ENCODE data around the gene TBRG4.
A peak's percentile ranks its signal among the peaks of the same experiment; 100 is the strongest.
"Not testable (repeated sequence)": the region's sequence is repeated elsewhere in the genome, so short reads cannot be mapped to it uniquely, and the experiment has no call there.

The TBRG4 gene

DNA sequence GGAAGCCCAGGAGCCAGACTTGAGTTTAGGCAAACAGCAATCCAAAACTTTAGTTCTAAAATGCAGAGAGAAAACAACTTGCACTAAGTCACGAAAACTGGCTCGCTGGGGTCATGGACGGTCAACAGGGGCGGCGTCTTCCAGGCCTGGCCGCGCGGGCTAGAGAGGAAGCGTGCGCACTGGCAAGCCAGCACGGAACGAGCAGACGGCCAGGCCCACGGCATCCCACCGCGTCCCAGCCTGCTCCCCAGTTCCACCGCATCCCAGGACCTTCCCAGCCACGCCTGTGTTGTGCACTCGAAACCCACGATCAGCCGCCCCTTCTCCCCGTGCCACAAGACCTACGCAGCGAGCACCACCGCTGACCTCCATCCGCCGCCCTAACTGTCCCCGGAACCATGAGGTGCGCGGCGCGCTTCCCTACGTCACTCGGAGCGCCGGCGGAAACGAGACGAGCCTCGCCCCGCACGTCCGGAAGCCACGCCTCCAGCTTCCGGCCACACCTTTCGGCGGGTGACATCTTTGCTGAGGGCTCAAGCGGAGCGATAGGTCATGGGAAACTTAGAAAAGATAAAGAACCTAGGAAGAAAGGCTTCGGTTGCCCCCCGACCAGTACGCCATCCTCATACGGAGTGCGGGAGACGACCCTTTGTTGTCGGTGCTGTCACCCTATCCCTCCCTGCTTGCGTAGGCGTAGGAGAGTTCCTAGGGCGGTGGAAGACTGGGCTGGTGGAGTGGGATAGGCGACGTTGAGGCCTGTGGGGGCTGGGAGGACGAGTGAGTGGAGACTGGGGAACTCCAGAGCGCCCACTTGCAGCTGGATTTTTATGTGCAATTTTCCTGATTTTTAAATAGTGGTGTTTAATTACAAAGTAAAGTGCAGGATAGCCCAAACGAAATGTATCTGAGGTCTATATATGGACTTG, at the start of gene TBRG4:
TBRG4 (minus strand) TSS at position 400 of the 926 bp plus-strand sequence. CDS start 2,460 bp downstream, outside the sequence.
- DNase-seq (ENCODE audit: low read depth) = peak; percentile 54

DNA sequence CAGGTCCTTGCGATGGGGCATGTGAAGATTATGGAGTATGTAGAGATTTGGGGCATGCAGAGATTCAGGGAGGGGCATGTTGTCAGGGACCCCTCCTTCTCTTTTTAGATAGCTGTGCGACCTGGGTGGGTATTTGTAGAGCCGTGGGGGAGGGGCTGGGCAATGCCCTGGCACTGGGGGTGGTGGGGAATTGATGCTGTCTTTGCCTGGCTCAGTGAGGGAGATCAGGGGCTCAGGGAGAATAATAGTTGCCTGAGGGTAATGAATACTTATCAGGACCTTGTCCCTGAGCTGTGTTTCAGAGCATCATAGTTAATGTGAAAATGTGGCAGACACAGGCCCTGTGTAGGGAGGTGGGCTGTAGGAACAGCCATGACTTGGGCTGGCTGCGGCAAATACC, 49.6 kb upstream of the TBRG4 start:
- DNase-seq (ENCODE audit: low read depth) = no peak

DNA sequence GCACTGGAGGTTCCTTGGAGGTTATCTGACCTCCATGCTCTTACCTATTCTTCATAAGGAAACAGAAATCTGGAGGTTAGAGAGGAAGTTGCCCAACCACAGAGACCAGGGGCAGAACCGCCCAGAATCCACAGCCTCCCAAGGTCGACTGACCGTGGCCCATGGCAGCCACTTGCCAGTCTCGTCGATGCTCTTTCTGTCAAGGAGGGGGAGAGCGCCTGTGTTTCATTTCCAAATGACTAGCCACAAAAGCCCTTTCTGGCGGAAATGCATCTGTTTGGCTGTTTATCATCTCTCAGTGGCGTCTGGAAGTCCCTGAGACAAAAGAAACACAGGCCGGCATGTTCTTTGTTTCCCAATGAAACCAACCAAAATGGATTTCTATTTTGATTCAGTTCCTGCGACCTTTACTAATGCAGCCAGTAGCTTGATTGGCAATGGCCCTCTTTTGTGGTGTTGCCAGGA, 49.0 kb upstream of the TBRG4 start:
- DNase-seq (ENCODE audit: low read depth) = no peak

DNA sequence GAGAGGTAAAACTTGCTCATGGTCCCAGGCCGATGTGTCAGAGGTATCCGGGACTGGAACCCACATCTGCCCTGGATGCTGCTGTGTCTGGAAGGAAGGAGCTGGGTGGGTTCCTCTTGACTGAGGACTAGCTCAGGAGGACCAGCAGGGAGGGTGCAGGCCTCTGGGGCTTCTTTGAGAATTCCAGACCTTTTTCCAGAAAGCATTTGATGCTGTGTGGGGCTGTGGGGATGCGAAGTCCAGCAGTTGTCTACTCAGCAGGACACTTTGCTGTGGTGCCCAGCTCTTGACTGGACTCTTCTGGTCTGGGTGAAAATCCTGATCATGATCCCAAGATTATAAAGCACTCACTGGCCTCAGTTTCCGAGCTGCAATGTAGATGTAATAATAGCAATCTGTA, 47.8 kb upstream of the TBRG4 start:
- no peak for DNase-seq (ENCODE audit: low read depth)

DNA sequence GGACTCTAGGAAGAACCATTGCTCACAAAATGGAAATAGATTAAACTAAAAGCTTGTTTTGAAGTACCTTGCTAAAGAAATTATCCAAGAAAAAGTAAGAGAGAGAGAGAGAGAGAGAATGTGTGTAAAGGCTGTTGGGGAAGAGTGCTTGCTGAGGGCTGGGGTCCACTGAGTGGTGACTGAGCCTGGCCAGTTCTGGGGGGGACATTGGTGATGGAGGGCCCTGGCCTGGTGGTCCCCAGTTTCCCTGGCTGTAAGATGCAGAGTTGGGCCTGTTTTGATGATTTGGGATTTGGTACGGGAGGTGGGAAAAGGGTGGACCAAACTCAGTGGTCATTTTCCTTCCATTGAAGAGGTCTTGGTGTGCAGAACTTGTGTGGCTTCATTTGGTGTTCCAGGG, 47.0 kb upstream of the TBRG4 start:
- no peak for DNase-seq (ENCODE audit: low read depth)

DNA sequence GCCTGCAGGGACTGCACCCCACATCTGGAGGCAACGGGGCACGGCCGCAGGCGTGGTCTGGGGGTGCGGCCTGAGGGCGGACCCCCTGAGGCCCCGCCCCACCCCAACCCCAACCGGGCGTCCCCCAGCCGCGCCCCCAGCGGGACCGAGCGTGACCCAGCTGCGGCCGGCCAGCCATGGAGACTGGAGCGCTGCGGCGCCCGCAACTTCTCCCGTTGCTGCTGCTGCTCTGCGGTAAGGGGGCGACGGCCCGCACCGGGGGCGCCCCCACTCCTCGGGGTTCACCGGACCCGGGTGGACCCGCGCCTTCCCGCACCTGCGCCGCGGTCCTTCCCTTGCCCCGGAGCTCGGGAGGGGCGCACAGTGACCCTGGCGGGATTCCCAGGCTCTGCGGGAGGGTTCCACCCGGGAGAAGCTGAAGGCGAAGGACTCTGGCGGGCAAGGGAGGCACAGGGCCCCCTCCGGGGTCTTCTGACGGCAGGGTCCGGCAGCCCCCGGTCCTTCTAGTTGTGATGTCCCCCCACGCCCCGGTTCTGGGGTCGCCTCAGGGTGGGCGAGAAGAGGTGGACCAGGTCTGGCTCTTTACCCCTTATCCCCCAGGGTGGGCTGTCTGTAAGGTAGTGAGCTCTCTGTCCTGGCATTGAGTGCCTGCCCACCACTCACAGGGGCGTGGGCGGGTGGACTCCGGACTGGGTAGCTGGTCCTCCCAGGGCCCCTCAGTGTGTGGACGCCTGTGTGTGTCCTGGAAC, 46.3 kb upstream of the TBRG4 start, which contains the start of gene RAMP3:
RAMP3 (plus strand) TSS at position 139 of the 749 bp plus-strand sequence; CDS start at position 177, 38 bp downstream.
- no peak for DNase-seq (ENCODE audit: low read depth)

DNA sequence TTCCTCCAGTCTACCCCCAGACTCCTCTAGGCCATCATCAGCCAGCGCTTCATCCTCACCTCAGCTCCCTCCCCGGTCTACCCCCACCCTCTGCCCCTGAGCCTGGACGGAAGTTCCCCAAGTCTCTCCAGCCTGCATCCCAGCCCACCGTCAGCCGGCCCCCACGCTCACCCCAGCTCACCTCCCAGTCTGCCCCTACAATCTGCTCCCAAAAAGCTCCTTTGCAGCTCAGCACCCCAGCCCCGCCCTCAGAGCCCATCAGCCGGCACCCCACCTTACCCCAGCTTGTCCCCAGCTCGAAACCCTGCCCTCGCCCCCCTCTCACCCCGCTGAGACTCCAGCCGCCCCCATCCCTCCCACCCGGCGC, 45.8 kb upstream of the TBRG4 start:
- DNase-seq (ENCODE audit: low read depth) = no peak

DNA sequence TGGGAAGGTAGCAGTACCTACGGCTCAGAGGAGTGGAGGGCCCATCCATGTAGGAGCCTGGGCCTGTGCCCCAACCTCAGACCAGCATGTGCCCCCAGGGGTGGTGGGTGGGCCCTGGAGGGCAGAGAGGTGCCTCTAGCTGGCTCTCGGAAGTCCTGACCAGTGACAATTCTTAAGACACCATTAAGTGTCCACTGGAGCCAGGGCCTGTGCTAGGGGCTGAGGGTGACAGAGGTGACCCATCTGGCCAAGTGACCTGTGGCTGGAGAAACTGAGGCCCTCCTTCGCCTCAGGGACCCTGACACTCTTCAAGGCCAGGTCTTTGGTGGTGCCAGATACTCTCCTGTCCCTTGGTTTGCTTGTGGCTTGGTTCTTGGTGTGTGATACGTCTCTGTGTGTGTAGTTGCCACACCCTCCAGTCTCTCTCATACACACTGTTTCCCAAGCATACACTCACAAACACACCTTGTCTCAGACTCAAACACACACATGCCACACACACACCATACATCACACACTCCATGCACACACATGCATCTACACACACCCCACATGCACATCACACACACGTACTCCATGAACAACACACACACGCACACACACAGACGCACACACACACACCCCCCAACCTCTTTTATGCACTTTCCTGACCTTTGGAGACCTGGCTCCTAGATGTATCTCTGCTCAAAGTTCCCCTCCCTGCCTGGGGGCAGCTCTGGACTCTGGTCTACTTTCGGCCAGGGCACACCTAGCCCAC, 45.2 kb upstream of the TBRG4 start:
- no peak for DNase-seq (ENCODE audit: low read depth)

DNA sequence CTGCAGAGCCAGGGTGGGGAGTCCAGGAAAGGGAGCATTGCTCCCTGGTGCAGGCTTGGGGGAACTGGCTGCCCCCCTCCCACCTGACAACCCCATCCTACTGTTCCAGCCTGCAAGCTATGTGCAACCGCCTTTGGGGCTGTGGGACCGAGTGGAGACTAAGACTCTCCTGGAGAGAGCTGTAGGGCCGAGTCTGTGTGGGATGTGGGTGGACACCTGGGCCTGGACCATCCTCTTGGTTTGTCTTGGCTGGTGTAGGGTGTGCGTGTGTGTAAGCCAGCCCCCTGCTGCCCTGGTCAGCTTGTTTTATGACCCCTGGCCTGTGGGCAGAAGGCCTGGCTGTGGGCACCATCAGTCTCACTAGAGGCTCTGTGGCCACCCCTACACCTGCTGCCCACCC, 44.4 kb upstream of the TBRG4 start:
- no peak for DNase-seq (ENCODE audit: low read depth)

DNA sequence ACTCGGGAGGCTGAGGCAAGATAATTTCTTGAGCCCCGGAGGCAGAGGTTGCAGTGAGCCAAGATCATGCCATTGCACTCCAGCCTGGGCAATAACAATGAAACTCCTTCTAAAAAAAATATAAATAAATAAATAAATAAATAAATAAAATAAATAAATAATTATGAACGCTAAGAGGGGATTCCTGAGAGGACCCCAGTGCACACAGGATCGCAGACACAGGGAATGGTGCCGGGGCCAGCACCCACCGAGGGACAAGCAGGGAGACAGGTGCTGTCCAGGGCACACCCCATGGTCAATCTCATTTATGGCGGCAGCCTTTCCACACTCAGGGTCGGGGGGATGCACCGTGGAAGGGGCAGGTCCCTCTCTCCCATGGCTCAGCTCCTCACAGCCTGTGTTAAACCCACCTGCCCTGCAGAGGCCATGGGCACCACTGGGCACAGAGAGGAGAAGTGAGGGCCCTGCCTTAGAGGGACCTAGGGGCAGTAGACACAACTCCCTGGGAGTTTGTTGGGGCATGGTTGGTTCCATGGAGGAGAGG, 43.9 kb upstream of the TBRG4 start:
- DNase-seq (ENCODE audit: low read depth) = no peak

DNA sequence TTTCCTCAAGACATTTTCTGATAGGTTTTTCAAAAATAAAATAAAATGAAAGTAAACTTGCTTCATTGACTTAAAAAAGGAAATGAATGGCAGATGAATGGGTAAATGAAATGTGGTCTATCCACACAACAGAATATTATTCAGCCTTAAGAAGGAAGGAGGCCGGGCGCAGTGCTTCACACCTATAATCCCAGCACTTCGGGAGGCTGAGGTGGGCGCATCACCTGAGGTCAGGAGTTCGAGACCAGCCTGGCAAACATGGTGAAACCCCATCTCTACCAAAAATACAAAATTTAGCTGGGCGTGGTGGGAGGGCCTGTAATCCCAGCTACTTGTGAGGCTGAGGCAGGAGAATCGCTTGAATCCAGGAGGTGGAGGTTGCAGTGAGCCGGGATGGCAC, 42.4 kb upstream of the TBRG4 start:
- DNase-seq (ENCODE audit: low read depth) = not testable (repeated sequence)

DNA sequence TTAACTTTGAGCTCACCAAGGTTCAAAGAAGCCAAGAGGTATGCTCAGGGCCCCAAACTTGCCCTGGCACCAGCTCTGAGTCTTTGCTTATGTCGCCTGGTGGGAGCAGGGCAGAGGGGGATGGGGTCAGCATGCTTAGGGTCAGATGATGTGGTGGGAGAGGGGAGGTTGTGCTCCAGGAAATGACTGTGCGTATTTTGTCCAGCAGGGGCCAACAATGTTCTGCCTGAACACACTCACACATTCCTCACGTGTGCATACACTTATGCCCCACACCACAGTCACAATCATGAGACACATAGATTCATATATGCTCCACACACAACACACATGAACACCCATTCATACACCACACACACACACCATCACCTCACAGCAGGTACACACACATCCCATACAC, 41.7 kb upstream of the TBRG4 start:
- DNase-seq (ENCODE audit: low read depth) = no peak

DNA sequence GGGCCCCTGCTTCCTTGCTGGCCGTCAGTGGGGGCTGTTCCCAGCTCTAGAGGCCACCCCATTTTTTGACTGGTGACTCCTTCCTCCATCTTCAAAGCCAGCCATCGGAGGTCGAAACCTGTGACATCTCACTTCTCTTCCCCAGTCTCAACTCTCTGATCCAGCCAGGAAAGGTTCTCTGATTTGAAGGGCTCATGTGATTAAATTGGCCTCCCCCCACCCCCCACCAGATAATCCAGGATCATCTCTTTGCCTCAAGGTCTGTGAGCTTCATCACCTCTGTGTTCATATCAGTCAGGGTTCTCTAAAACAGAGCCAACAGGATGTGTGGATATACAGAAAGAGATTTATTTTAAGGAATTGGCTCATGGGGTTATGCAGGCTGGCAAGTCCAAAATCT, 40.5 kb upstream of the TBRG4 start:
- no peak for DNase-seq (ENCODE audit: low read depth)

DNA sequence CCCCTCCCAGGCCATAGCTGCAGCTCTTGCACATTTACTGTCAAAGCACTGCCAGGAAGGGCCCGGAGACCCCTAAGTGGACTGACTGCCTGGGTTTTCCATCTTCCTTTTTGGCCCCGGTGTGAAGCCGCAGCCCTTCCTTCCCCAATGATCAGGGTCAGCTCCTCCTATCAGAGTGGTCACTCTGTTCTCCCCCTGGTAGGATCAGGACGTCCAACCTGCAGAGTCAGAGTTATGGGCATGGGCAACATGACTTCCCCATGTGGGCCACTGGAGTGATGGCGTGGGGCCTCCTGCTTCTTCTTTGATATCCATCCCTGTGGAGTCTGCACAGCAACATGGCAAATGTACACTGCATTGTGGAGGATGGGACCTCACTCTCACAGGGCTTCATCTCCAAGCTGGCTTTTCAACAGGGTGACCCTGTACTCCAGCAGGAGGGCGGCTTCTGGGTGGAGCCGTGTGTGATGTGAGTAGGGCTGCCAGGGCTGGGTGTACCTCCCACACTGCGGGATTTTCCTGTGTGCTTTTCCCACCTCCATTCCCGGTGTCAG, 39.7 kb upstream of the TBRG4 start:
- no peak for DNase-seq (ENCODE audit: low read depth)

DNA sequence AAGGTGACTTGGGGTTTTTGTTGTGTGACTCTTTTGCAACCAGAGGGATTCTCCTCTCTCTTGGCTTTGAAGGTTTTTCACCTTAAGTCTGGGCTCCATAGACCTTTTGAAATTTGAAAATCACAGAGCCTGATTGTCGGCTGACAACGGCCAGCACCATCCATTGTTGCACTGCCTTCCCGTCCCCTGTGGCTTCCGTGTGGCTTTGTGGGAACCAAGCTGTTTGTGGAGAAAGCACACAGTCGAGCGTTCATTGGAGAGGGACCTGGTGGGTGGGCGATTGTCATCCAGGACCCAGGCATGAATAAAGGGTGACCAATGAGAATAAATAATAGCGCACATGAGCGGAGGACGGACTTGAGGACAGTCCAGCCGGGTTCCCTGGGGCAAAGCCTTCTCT, 38.7 kb upstream of the TBRG4 start:
- no peak for DNase-seq (ENCODE audit: low read depth)

DNA sequence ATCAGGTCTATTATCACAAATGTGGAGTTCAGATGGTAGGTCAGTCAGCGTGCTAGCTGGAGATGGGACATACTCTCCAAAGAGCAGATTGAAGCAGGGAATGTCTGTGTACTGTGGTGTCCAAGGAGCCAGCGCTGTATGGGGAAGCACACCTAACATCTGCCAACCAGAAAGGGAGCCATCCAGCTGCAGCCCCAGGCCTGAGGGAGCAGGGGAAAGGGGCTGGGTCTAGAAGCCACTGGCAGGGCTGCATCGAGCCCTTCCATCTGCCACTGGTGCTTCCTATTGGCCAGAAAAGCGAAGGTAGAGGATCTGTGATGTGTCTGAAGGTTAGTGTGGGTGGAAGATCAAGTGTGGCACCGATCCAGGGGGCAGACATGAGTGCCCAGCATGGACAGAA, 38.1 kb upstream of the TBRG4 start:
- no peak for DNase-seq (ENCODE audit: low read depth)

DNA sequence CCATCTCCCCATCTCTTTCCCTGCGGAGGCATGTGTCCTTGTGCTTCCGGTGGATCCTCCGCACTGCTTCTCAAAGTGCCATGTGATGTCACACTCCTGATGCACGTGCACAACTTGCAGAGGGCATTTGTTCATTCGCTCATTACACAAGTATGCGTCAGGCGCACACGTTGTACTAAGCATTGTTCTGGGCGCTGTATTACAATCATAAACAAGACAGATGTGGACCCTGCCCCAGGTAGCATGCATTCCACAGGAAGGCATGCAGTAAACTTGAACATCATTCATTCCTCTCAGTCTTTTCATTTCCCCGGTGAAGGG, 37.1 kb upstream of the TBRG4 start:
- DNase-seq (ENCODE audit: low read depth) = no peak

DNA sequence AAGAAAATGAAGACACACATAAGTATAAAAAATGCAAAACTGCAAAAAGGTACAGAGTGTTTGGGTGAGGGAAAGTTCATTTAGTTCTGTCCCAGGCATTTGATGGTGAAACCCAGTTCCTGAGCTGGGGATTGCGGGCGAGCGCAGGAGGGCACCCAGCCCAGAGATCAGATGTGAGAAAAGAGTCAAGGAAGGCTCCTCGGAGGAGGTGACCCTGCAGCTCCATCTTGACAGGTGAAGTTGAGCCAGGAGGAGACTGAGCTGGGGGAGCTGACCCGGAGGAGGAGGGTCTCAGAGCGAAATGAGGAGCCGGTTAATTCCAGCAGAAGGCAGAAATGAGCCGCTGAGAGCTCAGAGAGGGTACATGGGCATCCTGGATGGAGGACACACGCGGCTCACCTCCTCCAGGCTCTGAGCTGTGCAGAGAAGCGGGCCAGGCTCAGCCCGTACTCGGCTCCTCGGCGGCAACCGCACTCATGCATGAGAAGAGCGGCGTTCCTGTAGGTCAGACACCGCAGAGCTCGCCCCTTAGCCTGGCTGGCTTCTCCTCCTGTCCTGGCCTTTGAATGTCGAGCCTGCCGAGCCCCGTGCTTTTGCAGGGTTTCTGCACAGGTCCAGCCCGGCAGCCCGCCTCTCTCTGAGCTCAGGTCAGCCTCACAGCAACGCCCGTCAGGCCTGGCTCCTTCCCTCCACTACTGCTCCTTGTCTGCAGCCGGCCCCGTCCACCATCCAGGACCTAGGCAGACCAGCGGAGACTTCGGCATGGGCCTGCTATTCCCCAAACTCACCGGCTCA, 36.6 kb upstream of the TBRG4 start:
- no peak for DNase-seq (ENCODE audit: low read depth)

DNA sequence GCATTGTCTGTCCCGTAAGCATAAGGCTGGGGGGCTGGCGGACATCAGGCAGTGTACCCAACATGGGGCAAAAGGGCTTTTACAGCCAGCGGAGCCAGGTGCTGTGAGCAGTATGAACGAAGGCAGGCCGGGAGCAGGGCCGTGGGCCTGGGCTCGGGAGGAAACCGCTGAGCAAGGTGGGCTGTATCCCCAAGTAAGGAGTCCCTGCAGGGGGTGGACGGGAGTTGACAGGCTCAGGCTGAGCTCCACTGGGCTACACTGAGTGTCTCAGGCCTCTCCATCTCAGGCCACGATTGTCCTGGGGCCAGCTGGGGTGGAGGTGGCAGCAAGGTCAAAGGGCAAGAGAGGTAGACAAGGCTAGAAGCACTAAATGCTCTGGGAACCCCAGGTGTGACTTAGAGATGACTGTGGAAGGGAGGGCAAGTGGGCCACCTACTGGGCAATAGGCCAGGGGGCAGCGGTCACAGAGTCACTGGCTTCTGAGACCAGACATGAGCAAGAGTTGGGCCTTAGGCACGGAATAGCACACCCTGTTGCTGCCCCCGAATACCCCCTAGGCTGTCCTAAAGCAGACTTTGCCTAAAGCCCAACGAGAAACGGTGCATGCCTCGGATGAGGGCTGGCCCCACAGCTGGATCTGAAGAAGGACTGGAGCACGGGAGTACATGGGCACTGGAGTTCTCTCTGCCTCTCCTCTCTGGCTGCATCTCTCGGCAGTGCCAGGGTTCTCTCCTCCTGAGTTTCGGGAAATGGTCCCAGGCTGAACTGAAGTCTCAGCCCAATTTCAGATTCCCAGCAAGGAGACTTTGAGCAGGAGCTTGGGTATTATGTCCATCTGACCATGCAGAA, 35.3 kb upstream of the TBRG4 start:
- DNase-seq (ENCODE audit: low read depth) = no peak

DNA sequence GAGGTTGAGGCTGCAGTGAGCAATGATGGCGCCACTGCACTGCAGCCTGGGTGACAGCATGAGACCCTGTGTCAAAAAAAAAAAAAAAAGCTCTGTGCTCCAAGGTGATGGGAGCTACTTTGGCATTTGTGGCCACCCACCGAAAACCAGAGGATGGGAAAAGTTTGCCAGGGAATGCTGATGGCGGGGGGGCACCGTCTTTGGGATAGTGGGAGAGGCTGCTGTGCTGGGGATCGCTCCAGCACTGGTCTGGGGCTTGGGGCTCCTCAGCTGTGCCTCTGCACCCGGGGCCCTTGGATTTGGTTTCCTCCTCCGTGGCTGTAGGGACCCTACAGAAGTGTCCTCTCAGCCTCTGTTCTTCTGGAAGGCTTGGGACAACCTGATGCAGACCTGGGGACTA, 34.4 kb upstream of the TBRG4 start:
- no peak for DNase-seq (ENCODE audit: low read depth)

Data from non-pigmented ciliary epithelial cell (primary cell).